Pancreas (tissue), 10 donors: Measurements from ENCODE around the gene PPP2R2B. TPM values are rescaled to one million over a fixed set of nuclear protein-coding genes. Genes with fewer than 3 reads are reported as not detected.

Experiments
- ATAC-seq, 4 donors: fragments of 200-7000 bp; cut with Tn5 transposase; one replicate each; pipeline versions ENCODE4 v1.8.0 to v1.9.1; 2020; ENCODE audit warnings: mild to moderate bottlenecking in 4 of 4, moderate library complexity in 4 of 4
- DNase-seq, 6 donors: peaks; one replicate each; pipeline ENCODE4 v3.0.0-alpha.2; 2020
- FAIRE-seq: peaks from 2 replicates; lab custom pipeline; 2012; peaks lifted over from hg19 to GRCh38; lab: Jason Lieb, UNC
- H3K27ac ChIP-seq, 4 donors: fragments of 200-600 bp; sonication (generic); 1 replicate in 3 of 4; 2 replicates in 1 of 4; pipeline versions ENCODE4 v1.5.0 to v1.8.0; 2020
- H3K27me3 ChIP-seq, 4 donors: fragments of 200-600 bp; one replicate each; pipeline ENCODE4 v1.8.0; 2021
- H3K36me3 ChIP-seq, 3 donors: fragments of 200-600 bp; sonication (generic) in 1 of 3; one replicate each; pipeline versions ENCODE4 v1.5.0 to v1.8.0; 2020 to 2021
- H3K4me1 ChIP-seq, 3 donors: fragments of 200-600 bp; one replicate each; pipeline ENCODE4 v1.8.0; 2021
- H3K4me3 ChIP-seq, 4 donors: fragments of 200-600 bp; sonication (generic) in 2 of 4; one replicate each; pipeline versions ENCODE4 v1.5.0 to v1.8.0; 2020 to 2021
- H3K9me3 ChIP-seq, 4 donors: fragments of 200-600 bp; one replicate each; pipeline ENCODE4 v1.8.0; 2021
- WGBS, 2 donors: extraction: QIAGEN DNeasy Blood & Tissue Kit; methylation state at CpG; one replicate each; pipeline ENCODE4 v1.1.7; 2013; 5-methylcytosine and 5-hydroxymethylcytosine counted together
- intact Hi-C, 3 donors: fragments of 100-400 bp; cut with DNase I; formaldehyde crosslinking; loops; one replicate each; pipeline versions ENCODE4 v1.11.1 to v1.14.2; 2022
- polyA plus RNA-seq, 2 donors: library from polyadenylated mRNA; stranded (reverse); fragments of 200-250 nt; gene quantifications; one replicate each; pipeline ENCODE4 v1.2.3, GENCODE V29; 2013
- total RNA-seq, 6 donors: library from RNA; stranded (reverse); fragmentation: NEBNext Ultra II Directional in 4 of 6; extraction: Animal tissue kit (Norgen Biotek cat#: 25700) in 4 of 6; gene quantifications; one replicate each; pipeline versions ENCODE4 v1.2.1 to v1.2.4, GENCODE V29; 2021 to 2023
- TF ChIP-seq, protein P1 (sequence below), 4 donors: fragments of 200-600 bp; sonication (generic) in 3 of 4; IDR thresholded peaks; one replicate each; pipeline versions ENCODE4 v1.5.0 to v1.8.0; 2021; ENCODE audit warnings: antibody characterized with exemption in 4 of 4
- donor health status: healthy with polysubstance abuse.
- donor health status: DM: no; HTN: no; CAD: no; lungs with moderate emphysema.
- donor health status: DM: no; HTN: no; CAD: no.
- donor health status: control.
- donor health status: control.
- donor health status: Bipolar disorder and iron deficiency.
- donor health status: DM: yes; HTN: yes; CAD: no.
- donor health status: DM: no; HTN: no; CAD: no.
- donor health status: DM: no; HTN: no; CAD: no.
- donor health status: DM: yes; HTN: yes; CAD: no.

Gene PPP2R2B
- total and polyA plus RNA-seq, 8 donors, result 0.51 to 3.5 (median 0.81) TPM

- FAIRE-seq, result no peak
- no peaks in the 10 kb centered on the region for H3K36me3 ChIP-seq
- no peaks in the 10 kb centered on the region for H3K9me3 ChIP-seq
- TF ChIP-seq, protein P1, sequence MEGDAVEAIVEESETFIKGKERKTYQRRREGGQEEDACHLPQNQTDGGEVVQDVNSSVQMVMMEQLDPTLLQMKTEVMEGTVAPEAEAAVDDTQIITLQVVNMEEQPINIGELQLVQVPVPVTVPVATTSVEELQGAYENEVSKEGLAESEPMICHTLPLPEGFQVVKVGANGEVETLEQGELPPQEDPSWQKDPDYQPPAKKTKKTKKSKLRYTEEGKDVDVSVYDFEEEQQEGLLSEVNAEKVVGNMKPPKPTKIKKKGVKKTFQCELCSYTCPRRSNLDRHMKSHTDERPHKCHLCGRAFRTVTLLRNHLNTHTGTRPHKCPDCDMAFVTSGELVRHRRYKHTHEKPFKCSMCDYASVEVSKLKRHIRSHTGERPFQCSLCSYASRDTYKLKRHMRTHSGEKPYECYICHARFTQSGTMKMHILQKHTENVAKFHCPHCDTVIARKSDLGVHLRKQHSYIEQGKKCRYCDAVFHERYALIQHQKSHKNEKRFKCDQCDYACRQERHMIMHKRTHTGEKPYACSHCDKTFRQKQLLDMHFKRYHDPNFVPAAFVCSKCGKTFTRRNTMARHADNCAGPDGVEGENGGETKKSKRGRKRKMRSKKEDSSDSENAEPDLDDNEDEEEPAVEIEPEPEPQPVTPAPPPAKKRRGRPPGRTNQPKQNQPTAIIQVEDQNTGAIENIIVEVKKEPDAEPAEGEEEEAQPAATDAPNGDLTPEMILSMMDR (IDR thresholded peaks at IDR 0.05), result no peak
- H3K4me3 ChIP-seq, result no peak overlapping the region
- 87 to 91% methylated on average over 10 of the region's 10 CpGs for WGBS, 2 donors
- H3K27ac ChIP-seq, result no peak overlapping the region
- DNase-seq, result no peak
- intact Hi-C loops, result no loop called here
- no peak for ATAC-seq
- no peaks in the 10 kb centered on the region for H3K4me1 ChIP-seq
- no peaks in the 10 kb centered on the region for H3K27me3 ChIP-seq
Measured at GRCh38 chr5:146779211-146779869, 99.2 kb downstream of the PPP2R2B start.

DNA sequence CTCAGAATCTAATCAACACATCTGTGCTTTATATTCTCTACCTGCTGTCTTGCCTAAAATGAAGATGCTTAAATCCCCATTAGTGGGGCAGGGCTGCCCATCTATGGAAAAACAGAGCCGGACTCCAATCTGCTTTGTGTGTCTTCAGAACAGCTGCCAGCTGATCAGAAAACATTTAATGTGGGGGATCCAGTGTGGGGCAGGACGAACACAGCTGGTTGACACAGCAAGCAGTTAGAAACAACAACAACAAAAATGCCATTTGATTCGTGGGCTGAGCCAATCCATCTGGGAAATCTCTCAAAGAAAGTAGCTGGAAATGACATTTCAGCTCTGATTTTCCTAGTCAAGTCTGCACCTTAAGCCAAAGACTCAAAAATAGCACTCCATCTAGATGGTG lies 99.8 kb downstream of the PPP2R2B start:
- TF ChIP-seq, protein P1 (IDR thresholded peaks at IDR 0.05), result no peak
- H3K27ac ChIP-seq, result no peak overlapping the region
- no peak for DNase-seq
- H3K36me3 ChIP-seq, result no peaks in the 10 kb centered on the region
- H3K9me3 ChIP-seq, result no peaks in the 10 kb centered on the region
- no peak overlapping the region for H3K4me3 ChIP-seq
- no peak for FAIRE-seq
- no peaks in the 10 kb centered on the region for H3K4me1 ChIP-seq
- intact Hi-C loops, result no loop called here
- WGBS, 2 donors, result 51 to 67% methylated on average over 3 of the region's 3 CpGs
- no peaks in the 10 kb centered on the region for H3K27me3 ChIP-seq
- no peak for ATAC-seq

GRCh38 chr5:146778261-146778660 lies 100.3 kb downstream of the PPP2R2B start:
- H3K27ac ChIP-seq, result no peak overlapping the region
- H3K36me3 ChIP-seq, result no peaks in the 10 kb centered on the region
- no peaks in the 10 kb centered on the region for H3K27me3 ChIP-seq
- FAIRE-seq, result no peak
- DNase-seq, result no peak
- no peak for ATAC-seq
- intact Hi-C loops, result no loop called here
- no peak overlapping the region for H3K4me3 ChIP-seq
- H3K4me1 ChIP-seq, result no peaks in the 10 kb centered on the region
- no peaks in the 10 kb centered on the region for H3K9me3 ChIP-seq
- TF ChIP-seq, protein P1 (IDR thresholded peaks at IDR 0.05), result no peak

GRCh38 chr5:146772881-146773466 lies 105.6 kb downstream of the PPP2R2B start:
- Histone ChIP-seq H3K4me1 (no peaks in the 10 kb centered on the region), H3K9me3 (no peaks in the 10 kb centered on the region), H3K27ac (no peak overlapping the region), H3K36me3 (no peaks in the 10 kb centered on the region), H3K4me3 (no peak overlapping the region), H3K27me3 (no peaks in the 10 kb centered on the region)
- ATAC-seq, result no peak
- TF ChIP-seq, protein P1 (IDR thresholded peaks at IDR 0.05), result no peak
- no peak for FAIRE-seq
- intact Hi-C loops, result no loop called here
- no peak for DNase-seq
- 27 to 29% methylated on average over 3 of the region's 3 CpGs for WGBS, 2 donors

DNA sequence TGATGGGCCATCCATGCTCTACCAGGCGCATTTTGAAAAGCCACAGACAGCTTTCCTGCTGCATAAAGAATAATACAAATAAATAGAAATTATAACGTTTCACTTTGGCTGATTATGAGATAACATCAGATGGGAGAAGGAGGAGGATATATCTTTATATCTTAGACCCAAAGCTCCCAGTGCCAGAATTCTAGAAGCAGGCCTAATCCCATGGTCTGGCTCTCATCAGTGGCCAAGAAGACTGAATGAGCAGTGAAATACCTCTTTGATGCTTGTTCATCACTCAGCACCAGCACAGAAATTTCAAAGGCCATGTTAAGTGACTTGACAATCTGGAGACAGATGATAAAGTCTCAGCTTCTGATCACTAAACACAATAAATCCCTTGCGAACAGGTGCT lies 107.6 kb downstream of the PPP2R2B start:
- FAIRE-seq, result no peak

More for the DNA sequence above, 107.6 kb downstream of the PPP2R2B start:
- Histone ChIP-seq H3K36me3 (no peaks in the 10 kb centered on the region), H3K27ac (no peak overlapping the region), H3K4me1 (no peaks in the 10 kb centered on the region), H3K27me3 (no peaks in the 10 kb centered on the region), H3K9me3 (no peaks in the 10 kb centered on the region), H3K4me3 (no peak overlapping the region)
- 72 to 80% methylated on average over 3 of the region's 3 CpGs for WGBS, 2 donors
- ATAC-seq (no peak), DNase-seq (no peak)
- intact Hi-C loops, result no loop called here
- TF ChIP-seq, protein P1 (IDR thresholded peaks at IDR 0.05), result no peak
